Ureter (tissue), 1 donor: Measurements from ENCODE around the gene RCN2. TPM values are rescaled to one million over a fixed set of nuclear protein-coding genes. Genes with fewer than 3 reads are reported as not detected.
"Not testable (repeated sequence)": the region's sequence is repeated elsewhere in the genome, so short reads cannot be mapped to it uniquely, and the experiment has no call there.

Experiments
- DNase-seq: peaks from one replicate; pipeline ENCODE4 v3.0.0-alpha.2; 2020; ENCODE audit warnings: low spot score
- total RNA-seq: library from RNA; stranded (reverse); gene quantifications from one replicate; pipeline ENCODE4 v1.2.4, GENCODE V29; 2023
- donor health status: DM: yes; HTN: yes; CAD: no.

RCN2 gene
- total RNA-seq, result 47.4 TPM

- DNase-seq, result peak; percentile 96
These were observed at the start of gene RCN2 for GRCh38 chr15:76931397-76932134. TSS of gene RCN2 (plus strand) at chr15:76931749. CDS start at chr15:76931842, 93 bp downstream.

DNA sequence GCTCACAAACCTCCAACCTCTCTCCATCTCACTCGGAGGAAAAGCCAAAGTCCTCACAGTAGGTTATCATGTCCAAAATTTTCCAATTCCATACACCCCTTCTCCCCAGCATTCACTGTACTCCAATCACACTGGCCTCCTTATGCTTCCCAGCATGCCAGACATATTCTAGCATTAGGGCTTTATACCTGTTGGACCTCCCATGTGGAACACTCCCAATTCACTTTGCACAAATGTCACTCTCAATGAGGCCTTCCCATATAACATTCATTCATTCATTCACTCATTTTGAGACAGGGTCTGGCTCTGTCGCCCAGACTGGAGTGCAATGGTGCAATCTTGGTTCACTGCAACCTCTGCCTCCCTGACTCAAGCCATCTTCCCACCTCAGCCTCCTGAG, 46.3 kb upstream of the RCN2 start:
- DNase-seq, result no peak

- DNase-seq, result not testable (repeated sequence)
These were observed 44.0 kb upstream of the RCN2 start for GRCh38 chr15:76887280-76888141.

DNA sequence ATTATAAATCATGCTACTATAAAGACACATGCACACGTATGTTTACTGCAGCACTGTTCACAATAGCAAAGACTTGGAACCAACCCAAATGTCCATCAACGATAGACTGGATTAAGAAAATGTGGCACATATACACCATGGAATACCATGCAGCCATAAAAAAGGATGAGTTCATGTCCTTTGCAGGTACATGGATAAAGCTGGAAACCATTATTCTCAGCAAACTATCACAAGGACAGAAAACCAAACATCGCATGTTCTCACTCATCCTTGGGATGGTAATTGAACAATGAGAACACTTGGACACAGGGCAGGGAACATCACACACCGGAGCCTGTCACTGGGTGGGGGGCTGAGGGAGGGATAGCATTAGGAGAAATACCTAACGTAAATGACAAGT, 38.7 kb upstream of the RCN2 start:
- DNase-seq, result not testable (repeated sequence)

- DNase-seq, result no peak
These were observed 37.4 kb upstream of the RCN2 start for GRCh38 chr15:76894174-76894573.

DNA sequence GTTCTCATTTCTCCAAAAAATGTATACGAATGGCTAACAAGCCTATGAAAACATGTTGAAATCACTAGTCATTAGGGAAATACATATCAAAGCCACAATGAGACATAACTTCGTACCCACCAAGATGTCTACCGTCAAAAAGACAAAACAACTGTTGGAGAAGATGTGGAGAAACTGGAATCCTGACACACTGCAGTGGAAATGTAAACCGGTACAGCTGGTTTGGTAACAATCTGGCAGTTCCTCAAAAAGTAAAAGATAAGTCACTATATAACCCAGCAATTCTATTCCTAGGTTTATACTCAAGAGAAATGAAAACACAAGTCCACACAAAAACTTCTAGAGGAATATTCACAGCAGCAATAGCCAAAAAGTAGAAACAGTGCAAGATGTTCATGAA, 33.4 kb upstream of the RCN2 start:
- DNase-seq, result no peak

DNA sequence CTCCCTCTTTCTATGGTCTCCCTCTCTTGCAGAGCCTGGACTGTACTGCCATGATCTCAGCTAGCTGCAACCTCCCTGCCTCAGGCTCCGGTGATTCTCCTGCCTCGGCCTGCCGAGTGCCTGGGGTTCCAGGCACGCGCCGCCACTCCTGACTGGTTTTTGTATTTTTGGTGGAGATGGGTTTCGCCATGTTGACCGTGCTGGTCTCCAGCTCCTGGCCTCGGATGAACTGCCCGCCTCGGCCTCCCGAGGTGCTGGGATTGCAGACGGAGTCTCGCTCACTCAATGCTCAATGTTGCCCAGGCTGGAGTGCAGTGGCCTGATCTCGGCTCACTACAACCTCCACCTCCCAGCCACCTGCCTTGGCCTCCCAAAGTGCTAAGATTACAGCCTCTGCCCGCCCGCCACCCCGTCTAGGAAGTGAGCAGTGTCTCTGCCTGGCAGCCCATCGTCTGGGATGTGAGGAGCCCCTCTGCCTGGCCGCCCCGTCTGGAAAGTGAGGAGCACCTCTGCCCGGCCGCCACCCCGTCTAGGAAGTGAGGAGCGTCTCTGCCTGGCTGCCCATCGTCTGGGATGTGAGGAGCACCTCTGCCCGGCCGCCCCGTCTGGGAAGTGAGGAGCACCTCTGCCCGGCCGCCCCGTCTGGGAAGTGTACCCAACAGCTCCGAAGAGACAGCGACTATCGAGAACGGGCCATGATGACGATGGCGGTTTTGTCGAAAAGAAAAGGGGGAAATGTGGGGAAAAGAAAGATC, 32.2 kb upstream of the RCN2 start:
- not testable (repeated sequence) for DNase-seq

- not testable (repeated sequence) for DNase-seq
These were observed 31.6 kb upstream of the RCN2 start for GRCh38 chr15:76899931-76900310.

DNA sequence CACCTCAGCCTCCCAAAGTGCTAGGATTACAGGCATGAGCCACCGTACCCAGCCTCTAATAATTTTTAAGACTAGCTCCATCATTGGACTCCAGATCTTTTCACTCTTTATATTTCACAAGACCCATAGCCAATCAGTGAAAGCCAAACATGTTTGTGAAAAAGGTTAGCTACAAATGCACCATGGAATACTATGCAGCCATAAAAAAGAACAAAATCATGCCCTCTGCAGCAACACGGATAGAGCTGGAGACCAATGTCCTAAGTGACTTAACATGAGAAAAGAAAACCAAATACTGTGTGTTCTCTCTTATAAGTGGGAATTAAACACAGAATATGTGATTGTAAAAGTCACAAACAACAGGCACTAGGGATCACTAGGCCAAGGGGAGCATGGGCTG, 29.6 kb upstream of the RCN2 start:
- no peak for DNase-seq

- DNase-seq, result no peak
These were observed 28.3 kb upstream of the RCN2 start for GRCh38 chr15:76903251-76903681.

- peak; percentile 43 for DNase-seq
These were observed 27.0 kb upstream of the RCN2 start for GRCh38 chr15:76904461-76905012.

DNA sequence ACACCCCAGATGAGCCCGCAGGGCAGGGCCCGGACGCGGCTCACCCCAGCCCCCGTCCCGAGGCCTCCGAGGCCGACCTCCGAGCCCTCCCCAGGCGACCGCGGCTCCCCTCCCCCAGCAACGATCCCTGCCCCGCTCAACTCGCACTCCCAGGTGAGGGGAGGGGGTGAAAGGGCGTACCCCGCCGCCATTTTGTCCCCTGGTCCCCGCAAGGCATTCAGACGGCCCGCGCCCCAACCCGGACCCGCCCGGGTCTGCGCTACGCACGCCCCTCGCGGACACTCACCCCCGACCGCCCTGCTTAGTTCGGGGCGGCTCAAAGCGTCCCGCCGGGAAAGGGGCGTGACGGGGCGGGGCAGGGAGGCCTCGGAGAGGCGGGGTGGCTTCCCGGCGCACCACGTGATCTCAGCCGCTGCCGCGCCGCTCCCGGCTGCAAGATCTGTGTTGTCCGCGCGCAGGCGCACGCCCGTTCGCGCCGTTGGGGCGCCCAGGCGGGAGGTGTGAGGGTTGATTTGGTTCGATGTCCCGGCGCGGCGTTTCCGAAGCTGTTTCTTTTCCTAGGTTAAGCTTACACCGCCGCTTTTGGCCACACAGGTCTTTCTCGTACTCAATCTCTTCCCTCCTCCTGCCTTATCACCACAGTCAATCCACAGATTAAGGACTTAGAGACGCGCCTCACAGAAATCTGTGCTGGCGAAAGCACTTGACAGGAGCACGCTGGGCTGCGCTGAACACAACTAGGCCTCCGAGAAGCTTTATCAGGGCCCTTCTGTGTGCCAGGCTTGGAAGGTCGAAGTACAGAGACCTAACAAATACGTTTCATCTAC, 26.3 kb upstream of the RCN2 start, which contains the start of gene SCAPER:
SCAPER (minus strand) TSS at position 328 of the 827 bp plus-strand sequence. CDS start 21,523 bp downstream, outside the sequence.
- DNase-seq, result peak; percentile 93

GRCh38 chr15:76905855-76906254, 25.7 kb upstream of the RCN2 start:
- no peak for DNase-seq

DNA sequence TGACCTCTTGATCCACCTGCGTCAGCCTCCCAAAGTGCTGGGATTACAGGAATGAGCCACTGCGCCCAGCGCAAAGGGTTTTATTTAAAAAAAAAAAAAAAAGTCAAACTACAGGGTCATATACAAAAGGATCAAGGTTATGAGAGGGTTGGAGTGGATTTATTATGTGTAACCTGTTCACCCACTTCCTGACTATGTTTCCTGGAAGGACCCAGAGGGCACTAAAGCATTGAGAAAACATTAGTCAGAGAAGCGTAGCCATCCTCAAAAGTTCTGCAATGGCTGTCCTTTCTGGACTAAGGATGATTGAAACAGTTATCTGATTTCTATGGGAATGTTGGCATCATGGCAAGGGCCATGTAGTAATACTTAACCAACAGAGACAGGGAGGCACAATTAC, 19.1 kb upstream of the RCN2 start:
- DNase-seq, result no peak

GRCh38 chr15:76913737-76914136, 17.8 kb upstream of the RCN2 start:
- DNase-seq, result no peak

DNA sequence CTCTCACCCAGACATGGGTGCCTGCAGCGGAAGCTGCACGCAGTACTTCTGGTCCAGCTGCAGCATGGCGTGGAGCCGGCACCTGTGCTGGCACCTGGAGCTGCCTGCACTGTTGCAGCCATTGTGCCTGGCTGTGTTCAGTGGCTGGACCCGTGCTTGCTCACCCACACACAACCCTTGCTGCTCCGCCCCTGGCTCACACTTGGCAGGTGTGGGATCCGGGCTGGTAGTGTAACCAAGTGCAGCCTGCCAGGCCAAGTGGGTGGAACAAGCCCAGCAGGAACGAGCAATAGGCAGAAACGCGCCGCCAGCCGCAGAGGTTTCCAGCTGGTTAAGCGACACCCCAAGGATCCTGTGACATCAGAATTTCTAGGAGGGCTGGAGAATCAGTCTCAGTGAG, 15.2 kb upstream of the RCN2 start:
- DNase-seq, result no peak

GRCh38 chr15:76928201-76928600, 3.3 kb upstream of the RCN2 start:
- no peak for DNase-seq

DNA sequence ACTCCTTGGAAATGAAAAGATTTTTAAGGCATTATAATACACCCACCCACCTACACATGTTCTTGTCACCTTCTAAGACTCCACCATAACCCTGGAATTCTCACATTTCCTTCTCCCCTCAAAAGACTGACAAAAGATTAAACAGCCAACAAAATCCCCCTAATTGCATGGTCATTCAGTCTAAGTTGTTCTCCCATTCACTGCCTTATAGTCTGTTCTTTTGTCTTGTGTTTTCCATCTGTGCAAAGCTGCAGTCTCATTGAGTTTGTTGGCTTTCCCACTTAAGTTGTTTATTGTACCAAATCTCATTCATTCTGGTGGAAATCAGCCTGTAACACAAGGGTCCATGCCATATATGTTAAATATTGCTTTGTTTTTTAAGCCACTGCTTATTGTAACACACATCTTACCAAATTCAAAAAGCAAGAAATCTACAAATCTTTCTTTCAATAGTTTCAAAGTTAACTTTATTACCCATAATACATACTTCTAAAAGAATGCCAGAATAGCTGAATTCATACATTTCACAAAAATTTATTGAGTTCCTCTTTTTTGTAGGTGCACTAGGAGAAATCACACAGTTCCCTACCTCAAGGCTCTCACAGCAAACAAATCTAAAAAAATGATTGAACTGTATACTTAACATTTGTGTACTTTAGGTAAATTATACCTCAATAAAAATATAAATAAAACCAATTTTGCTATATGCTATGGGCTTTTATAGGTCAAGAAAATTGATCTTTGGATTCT, 2.4 kb upstream of the RCN2 start:
- no peak for DNase-seq

DNA sequence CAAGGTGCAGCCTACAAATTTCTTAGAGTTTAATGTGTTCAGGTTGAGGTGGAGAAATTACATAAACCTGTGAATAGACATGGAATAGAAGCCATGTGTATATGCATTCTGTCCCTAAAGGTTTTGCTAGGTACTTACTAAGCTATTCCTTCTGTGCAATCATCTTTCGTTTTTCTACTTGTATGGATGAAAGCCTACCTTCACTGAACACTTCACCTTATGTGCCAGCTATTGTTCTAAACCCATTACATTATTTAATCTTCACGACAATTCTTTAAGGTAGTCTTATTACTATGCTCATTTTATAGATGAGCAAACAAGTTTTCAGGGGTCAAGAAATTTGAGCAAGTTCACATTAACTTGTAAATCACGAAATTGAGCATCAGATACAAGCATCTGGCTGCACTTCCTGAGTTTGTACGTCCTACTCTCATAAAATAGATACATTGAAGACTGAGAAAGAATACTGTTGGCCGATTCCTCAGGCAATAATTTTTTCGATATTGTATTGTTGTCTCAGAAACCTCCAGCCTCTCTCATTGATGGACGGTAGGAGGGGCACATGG, 635 bp upstream of the RCN2 start:
- no peak for DNase-seq
